Liver (tissue), 3 donors: Measurements from ENCODE around the gene IARS2.

Source experiments
- EGR1 ChIP-seq, 2 donors: IDR thresholded peaks; 2 replicates each; pipeline ENCODE4 v1.6.1; 2016 to 2018; ENCODE audit warnings: antibody characterized with exemption in 2 of 2, low read depth in 2 of 2
- JUND ChIP-seq, 2 donors: IDR thresholded peaks; 2 replicates each; pipeline ENCODE4 v1.6.1; 2016; ENCODE audit warnings: antibody characterized with exemption in 2 of 2
- RAD21 ChIP-seq, 2 donors: IDR thresholded peaks; 2 replicates each; pipeline ENCODE4 v1.6.1; 2016; ENCODE audit warnings: antibody characterized with exemption in 2 of 2, mild to moderate bottlenecking in 2 of 2
- SP1 ChIP-seq: IDR thresholded peaks from 2 replicates; pipeline ENCODE4 v1.6.1; 2018; ENCODE audit warnings: antibody characterized with exemption, mild to moderate bottlenecking
- TAF1 ChIP-seq: conservative IDR thresholded peaks from 2 replicates; pipeline ENCODE4 v1.6.1; 2016; ENCODE audit warnings: antibody characterized with exemption, mild to moderate bottlenecking
- TF ChIP-seq, protein P1 (sequence below): fragments of 150-350 bp; IDR thresholded peaks from 2 replicates; pipeline ENCODE4 v1.5.1; 2017; ENCODE audit warnings: improper control_type of control experiment, low read depth, low read length; ENCODE audit not compliant: missing input control
- TF ChIP-seq, protein P2 (sequence below): IDR thresholded peaks from 2 replicates; pipeline ENCODE4 v1.6.1; 2016; ENCODE audit warnings: antibody characterized with exemption
- donor health status: healthy.
- donor health status: healthy.

DNA sequence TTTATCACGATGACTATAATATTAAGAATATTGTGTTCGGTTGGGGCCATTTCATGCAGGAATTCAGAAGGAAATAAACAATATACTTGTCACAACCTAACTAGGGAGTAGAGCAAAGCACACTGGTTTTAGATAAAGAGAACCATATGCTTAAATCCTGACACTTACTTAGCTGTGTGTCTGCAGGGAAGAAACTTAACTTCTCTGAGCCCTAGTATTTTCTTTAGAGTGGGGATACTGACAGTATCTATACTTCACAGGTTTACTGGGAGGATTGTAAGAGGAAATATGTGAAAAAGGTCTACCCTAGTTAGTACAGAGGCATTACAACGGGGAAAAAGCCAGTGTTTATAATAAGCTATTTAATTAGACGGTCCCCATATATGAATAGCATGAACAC, 72.9 kb downstream of the IARS2 start:
- TF ChIP-seq RAD21 (IDR thresholded peaks at IDR 0.05) (no peak), EGR1 (IDR thresholded peaks at IDR 0.05; ENCODE audit: low read depth in 2 of 2) (no peak), TAF1 (no peak), JUND (IDR thresholded peaks at IDR 0.05) (no peak), SP1 (no peak)
- TF ChIP-seq, protein P1, sequence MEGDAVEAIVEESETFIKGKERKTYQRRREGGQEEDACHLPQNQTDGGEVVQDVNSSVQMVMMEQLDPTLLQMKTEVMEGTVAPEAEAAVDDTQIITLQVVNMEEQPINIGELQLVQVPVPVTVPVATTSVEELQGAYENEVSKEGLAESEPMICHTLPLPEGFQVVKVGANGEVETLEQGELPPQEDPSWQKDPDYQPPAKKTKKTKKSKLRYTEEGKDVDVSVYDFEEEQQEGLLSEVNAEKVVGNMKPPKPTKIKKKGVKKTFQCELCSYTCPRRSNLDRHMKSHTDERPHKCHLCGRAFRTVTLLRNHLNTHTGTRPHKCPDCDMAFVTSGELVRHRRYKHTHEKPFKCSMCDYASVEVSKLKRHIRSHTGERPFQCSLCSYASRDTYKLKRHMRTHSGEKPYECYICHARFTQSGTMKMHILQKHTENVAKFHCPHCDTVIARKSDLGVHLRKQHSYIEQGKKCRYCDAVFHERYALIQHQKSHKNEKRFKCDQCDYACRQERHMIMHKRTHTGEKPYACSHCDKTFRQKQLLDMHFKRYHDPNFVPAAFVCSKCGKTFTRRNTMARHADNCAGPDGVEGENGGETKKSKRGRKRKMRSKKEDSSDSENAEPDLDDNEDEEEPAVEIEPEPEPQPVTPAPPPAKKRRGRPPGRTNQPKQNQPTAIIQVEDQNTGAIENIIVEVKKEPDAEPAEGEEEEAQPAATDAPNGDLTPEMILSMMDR: no peak
- TF ChIP-seq, protein P2, sequence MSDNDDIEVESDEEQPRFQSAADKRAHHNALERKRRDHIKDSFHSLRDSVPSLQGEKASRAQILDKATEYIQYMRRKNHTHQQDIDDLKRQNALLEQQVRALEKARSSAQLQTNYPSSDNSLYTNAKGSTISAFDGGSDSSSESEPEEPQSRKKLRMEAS: no peak
